K562 (cell line): ENCODE results near the gene USH2A. TPM values are rescaled to one million over a fixed set of nuclear protein-coding genes. Genes with fewer than 3 reads are reported as not detected.

Experiments used
- ATAC-seq: fragments of 200-7000 bp; cut with Tn5 transposase; 3 replicates; pipeline ENCODE4 v1.9.1; 2020; ENCODE audit warnings: moderate library complexity
- BruUV-seq: library from RNA; stranded (reverse); fragments of 400-500 nt; replicated peaks from 2 replicates; lab custom pipeline; 2021; lab: Mats Ljungman, UMichigan
- CTCF ChIA-PET: fragments of 300-600 bp; formaldehyde crosslinking; extraction: SDS; loops from one replicate; lab custom pipeline; 2021; ENCODE audit warnings: low intra/inter-chr PET ratio; lab: Yijun Ruan, JAX
- POLR2A ChIA-PET: fragments of 300-600, 350-650 bp; sonication (Branson Sonifier 250); formaldehyde crosslinking; extraction: SDS; loops from one replicate; lab custom pipeline; 2021; ENCODE audit warnings: antibody characterized with exemption, inconsistent platforms; lab: Yijun Ruan, JAX
- DNase-seq, 4 experiments: peaks; one replicate each; pipeline versions ENCODE4 v3.0.0 to v3.0.0-alpha.2; 2011 to 2018; ENCODE audit warnings: low spot score in 3 of 4, mixed read lengths in 3 of 4; ENCODE audit errors: extremely low read depth in 1 of 4
- FAIRE-seq: peaks from 2 replicates; lab custom pipeline; 2011; peaks lifted over from hg19 to GRCh38; lab: Jason Lieb, UNC
- H2AFZ ChIP-seq: 2 replicates; pipeline ENCODE4 v1.6.0; 2011; ENCODE audit warnings: low read depth, low read length, control low read depth, inconsistent platforms
- H3K27ac ChIP-seq: fragments of 200-600 bp; 3 replicates; pipeline ENCODE4 v1.8.0; 2011; ENCODE audit warnings: low read depth, mild to moderate bottlenecking, control low read depth, inconsistent platforms, low read length, moderate library complexity, mixed read lengths; ENCODE audit errors: extremely low read depth
- H3K27me3 ChIP-seq, 2 experiments: fragments of 300-600 bp in 1 of 2; 2 replicates in 1 of 2; 3 replicates in 1 of 2; pipeline versions ENCODE4 v1.6.0 to v1.8.0; 2011; ENCODE audit warnings: inconsistent platforms in 2 of 2, low read length in 2 of 2, mild to moderate bottlenecking in 1 of 2, mixed read lengths in 1 of 2, moderate library complexity in 1 of 2; ENCODE audit not compliant: control insufficient read depth in 2 of 2, insufficient read depth in 2 of 2
- H3K36me3 ChIP-seq: fragments of 300-600 bp; 3 replicates; pipeline ENCODE4 v1.8.0; 2011; ENCODE audit warnings: mild to moderate bottlenecking, low read length, inconsistent platforms; ENCODE audit not compliant: control insufficient read depth, insufficient read depth
- H3K4me1 ChIP-seq, 2 experiments: fragments of 200-600 bp in 1 of 2; replicated peaks in 1 of 2; 2 replicates in 1 of 2; 3 replicates in 1 of 2; pipeline versions ENCODE4 v1.5.1 to v1.8.0; 2011; ENCODE audit warnings: inconsistent platforms in 2 of 2, low read length in 2 of 2, mild to moderate bottlenecking in 1 of 2, mixed read lengths in 1 of 2, moderate library complexity in 1 of 2; ENCODE audit not compliant: control insufficient read depth in 2 of 2, insufficient read depth in 2 of 2
- H3K4me2 ChIP-seq: 2 replicates; pipeline ENCODE4 v1.6.1; 2011; ENCODE audit warnings: low read length, control low read depth, inconsistent platforms, mixed read lengths; ENCODE audit not compliant: insufficient read depth
- H3K4me3 ChIP-seq: fragments of 200-600 bp; sonication (generic), shearing (Covaris generic); 2 replicates; pipeline ENCODE4 v1.5.1; 2016; ENCODE audit warnings: control low read depth, inconsistent platforms
- H3K79me2 ChIP-seq: fragments of 200-600 bp; 3 replicates; pipeline ENCODE4 v1.8.0; 2011; ENCODE audit warnings: low read length, inconsistent platforms; ENCODE audit not compliant: control insufficient read depth, insufficient read depth
- H3K9ac ChIP-seq, 2 experiments: 2 replicates each; pipeline versions ENCODE4 v1.6.0 to v1.6.1; 2011; ENCODE audit warnings: low read depth in 2 of 2, low read length in 2 of 2, control low read depth in 1 of 2, inconsistent platforms in 1 of 2, mild to moderate bottlenecking in 1 of 2, mixed read lengths in 1 of 2; ENCODE audit not compliant: insufficient read depth in 1 of 2
- H3K9me1 ChIP-seq: one replicate; pipeline ENCODE4 v1.6.0; 2011; ENCODE audit warnings: inconsistent platforms, mild to moderate bottlenecking, low read length, moderate library complexity; ENCODE audit not compliant: control insufficient read depth, insufficient read depth
- H3K9me3 ChIP-seq: replicated peaks from 2 replicates; pipeline ENCODE4 v1.5.1; 2011; ENCODE audit warnings: low read depth, low read length, inconsistent platforms; ENCODE audit not compliant: control insufficient read depth, insufficient read depth
- H4K20me1 ChIP-seq: replicated peaks from 2 replicates; pipeline ENCODE4 v1.6.1; 2011; ENCODE audit warnings: low read length, inconsistent platforms, mixed read lengths; ENCODE audit not compliant: control insufficient read depth, insufficient read depth
- CC2D1A ChIP-seq: fragments of 450-650 bp; IDR thresholded peaks from 2 replicates; pipeline ENCODE4 v1.6.1; 2017; ENCODE audit warnings: mild to moderate bottlenecking
- CREB3L1 ChIP-seq: fragments of 450-650 bp; IDR thresholded peaks from 2 replicates; pipeline ENCODE4 v1.6.1; 2014; ENCODE audit warnings: low read depth, mild to moderate bottlenecking, moderate library complexity, borderline replicate concordance
- NCOA1 ChIP-seq: fragments of 450-650 bp; IDR thresholded peaks from 2 replicates; pipeline ENCODE4 v1.6.1; 2016; ENCODE audit warnings: low read depth
- SMARCC2 ChIP-seq: fragments of 450-650 bp; IDR thresholded peaks from 2 replicates; pipeline ENCODE4 v1.6.1; 2017; ENCODE audit warnings: antibody characterized with exemption, moderate library complexity, mild to moderate bottlenecking, low read depth
- VEZF1 ChIP-seq: fragments of 200-800 bp; sonication (Bioruptor generic); IDR thresholded peaks from 2 replicates; pipeline ENCODE4 v1.6.1; 2017; ENCODE audit warnings: missing genetic modification characterization, missing compliant biosample characterization
- ZNF511 ChIP-seq: sonication (generic); formaldehyde crosslinking; IDR thresholded peaks from 2 replicates; pipeline ENCODE4 v1.8.0; 2022; ENCODE audit warnings: mild to moderate bottlenecking, missing genetic modification reagents
- WGBS: fragments of 100-300 bp; shearing (Covaris generic); methylation state at CpG from one replicate; pipeline ENCODE4 v1.1.6; 2016; ENCODE audit warnings: low coverage, mixed read lengths; ENCODE audit not compliant: insufficient coverage; ENCODE audit errors: missing lambda C conversion rate; 5-methylcytosine and 5-hydroxymethylcytosine counted together
- in situ Hi-C: fragments of 300-500 bp; cut with MboI; formaldehyde crosslinking; loops from 4 replicates; pipeline ENCODE4 v1.15.0; 2018; ENCODE audit warnings: inconsistent platforms, mixed read lengths
- intact Hi-C: fragments of 100-400 bp; cut with micrococcal nuclease; formaldehyde crosslinking; loops from 2 replicates; pipeline ENCODE4 v1.14.2; 2022
- polyA plus RNA-seq, 8 experiments: library from polyadenylated mRNA; depleted of rRNA in 4 of 8; stranded (reverse) in 5 of 8; unstranded in 3 of 8; fragments of >200 nt; fragmentation: Nextera tagmentation in 2 of 8; fragmentation: Illumina TruSeq in 1 of 8; extraction: Ambion mirVana in 2 of 8; extraction: Trizol in 1 of 8; gene quantifications; 2 replicates each; pipeline versions ENCODE4 v1.2.1 to v1.2.3, GENCODE V29; 2011 to 2014; ENCODE audit warnings: inconsistent platforms in 1 of 8, missing spikeins in 1 of 8
- total RNA-seq, 7 experiments: library from RNA; depleted of rRNA in 6 of 7; stranded (reverse); fragments of >200 nt in 6 of 7; fragmentation: Illumina TruSeq in 2 of 7; extraction: Trizol in 2 of 7; gene quantifications; 2 replicates each; pipeline versions ENCODE4 v1.2.1 to v1.2.3, GENCODE V29; 2011 to 2021; ENCODE audit warnings: low replicate concordance in 1 of 7

The USH2A gene
- total and polyA plus RNA-seq, 9 of the 15 experiments (the other 6 are each of a cell fraction or from before 2014, with no cell fraction given): under 0.01 TPM; not detected in 7

- Histone ChIP-seq H3K9ac (no peak overlapping the region), H3K9me1 (no peaks in the 10 kb centered on the region), H3K4me2 (no peak overlapping the region), H3K27me3 (no peaks in the 10 kb centered on the region), H2AFZ (no peak overlapping the region), H3K79me2 (no peaks in the 10 kb centered on the region), H3K4me3 (no peak overlapping the region), H3K27ac (no peak overlapping the region), H4K20me1 (no peaks in the 10 kb centered on the region), H3K9me3 (no peaks in the 10 kb centered on the region), H3K4me1 (no peaks in the 10 kb centered on the region), H3K36me3 (no peaks in the 10 kb centered on the region)
- in situ Hi-C loops (no loop called here), intact Hi-C loops (no loop called here)
- WGBS: 0% methylated on average over 5 of the region's 7 CpGs
- ChIA-PET CTCF (no interaction called here), POLR2A (no interaction called here)
- DNase-seq (no peak), ATAC-seq (no peak), FAIRE-seq (no peak)
- BruUV-seq: no TSS peak
- no peak for TF ChIP-seq ZNF511 (CRISPR knock-in tag)
- no peak for TF ChIP-seq CC2D1A
- no peak for TF ChIP-seq VEZF1 (CRISPR knock-in tag)
- TF ChIP-seq CREB3L1: no peak
- no peak for TF ChIP-seq NCOA1
- TF ChIP-seq SMARCC2: no peak
Observed at GRCh38 chr1:216054600-216054999, 368.6 kb downstream of the USH2A start.
